Midbrain (tissue), 1 donor: Measurements from ENCODE around the gene EED.
"Not testable (repeated sequence)": the region's sequence is repeated elsewhere in the genome, so short reads cannot be mapped to it uniquely, and the experiment has no call there.

Experiments used
- DNase-seq: peaks from one replicate; lab custom pipeline; 2025; lab: John Stamatoyannopoulos, UW

The EED gene

GRCh38 chr11:86292912-86293616 lies 48.5 kb downstream of the EED start:
- no peak for DNase-seq

GRCh38 chr11:86294026-86294425 lies 49.5 kb downstream of the EED start:
- DNase-seq = no peak

- no peak for DNase-seq
Measured at GRCh38 chr11:86301742-86302091, 57.2 kb downstream of the EED start.

- DNase-seq = peak; percentile 100
Measured at GRCh38 chr11:86302092-86302793, 57.7 kb downstream of the EED start, which contains the start of gene HIKESHI. Gene HIKESHI, plus strand, starts transcription at chr11:86302240. Its CDS starts 209 bp downstream, at chr11:86302449.

- DNase-seq = no peak
Measured at GRCh38 chr11:86303257-86303656, 58.7 kb downstream of the EED start.

- DNase-seq = not testable (repeated sequence)
Measured at GRCh38 chr11:86308710-86309109, 64.2 kb downstream of the EED start.

GRCh38 chr11:86313793-86314192 lies 69.2 kb downstream of the EED start:
- DNase-seq = no peak

GRCh38 chr11:86314636-86315035 lies 70.1 kb downstream of the EED start:
- no peak for DNase-seq
